GM21717 (cell line): Measurements from ENCODE around the gene SYCP3.

Experiments used
- ATAC-seq: cut with Tn5 transposase; IDR thresholded peaks from one replicate; pipeline ENCODE4 v1.9.1; 2021; ENCODE audit warnings: mild to moderate bottlenecking, moderate library complexity; ENCODE audit not compliant: unreplicated experiment

Gene SYCP3

GRCh38 chr12:101714877-101715444, 24.3 kb downstream of the SYCP3 start:
- no peak for ATAC-seq

- no peak for ATAC-seq
Measured at GRCh38 chr12:101713930-101714329, 25.3 kb downstream of the SYCP3 start.

GRCh38 chr12:101713059-101713682, 26.1 kb downstream of the SYCP3 start:
- no peak for ATAC-seq

GRCh38 chr12:101710288-101710687, 29.0 kb downstream of the SYCP3 start:
- no peak for ATAC-seq

- no peak for ATAC-seq
Measured at GRCh38 chr12:101707131-101707782, 32.0 kb downstream of the SYCP3 start.

- ATAC-seq = no peak
Measured at GRCh38 chr12:101706403-101706802, 32.9 kb downstream of the SYCP3 start.

GRCh38 chr12:101703487-101703886, 35.8 kb downstream of the SYCP3 start:
- no peak for ATAC-seq

GRCh38 chr12:101700299-101700820, 38.9 kb downstream of the SYCP3 start:
- ATAC-seq = no peak

GRCh38 chr12:101698800-101699347, 40.4 kb downstream of the SYCP3 start:
- no peak for ATAC-seq

GRCh38 chr12:101697930-101698799, 41.1 kb downstream of the SYCP3 start:
- ATAC-seq = peak; percentile 32

- peak; percentile 68 for ATAC-seq
Measured at GRCh38 chr12:101697197-101697929, 41.9 kb downstream of the SYCP3 start, which contains the start of gene CHPT1. Gene CHPT1, plus strand, starts transcription at chr12:101697640. Its CDS starts 222 bp downstream, at chr12:101697862.

- ATAC-seq = peak; percentile 34
Measured at GRCh38 chr12:101696251-101697196, 42.7 kb downstream of the SYCP3 start.

GRCh38 chr12:101695706-101696105, 43.6 kb downstream of the SYCP3 start:
- no peak for ATAC-seq

GRCh38 chr12:101694986-101695385, 44.3 kb downstream of the SYCP3 start:
- ATAC-seq = no peak

GRCh38 chr12:101694297-101694848, 44.9 kb downstream of the SYCP3 start:
- no peak for ATAC-seq

GRCh38 chr12:101691503-101692096, 47.7 kb downstream of the SYCP3 start:
- ATAC-seq = no peak

GRCh38 chr12:101690544-101691098, 48.6 kb downstream of the SYCP3 start:
- ATAC-seq = no peak

- no peak for ATAC-seq
Measured at GRCh38 chr12:101686176-101686575, 53.1 kb downstream of the SYCP3 start.
